ENCODE measurements around the gene SPRR5.

Gene SPRR5

GRCh38 chr1:152951711-152952110 lies 4.7 kb downstream of the SPRR5 start:
- no peak for DNase-seq

DNA sequence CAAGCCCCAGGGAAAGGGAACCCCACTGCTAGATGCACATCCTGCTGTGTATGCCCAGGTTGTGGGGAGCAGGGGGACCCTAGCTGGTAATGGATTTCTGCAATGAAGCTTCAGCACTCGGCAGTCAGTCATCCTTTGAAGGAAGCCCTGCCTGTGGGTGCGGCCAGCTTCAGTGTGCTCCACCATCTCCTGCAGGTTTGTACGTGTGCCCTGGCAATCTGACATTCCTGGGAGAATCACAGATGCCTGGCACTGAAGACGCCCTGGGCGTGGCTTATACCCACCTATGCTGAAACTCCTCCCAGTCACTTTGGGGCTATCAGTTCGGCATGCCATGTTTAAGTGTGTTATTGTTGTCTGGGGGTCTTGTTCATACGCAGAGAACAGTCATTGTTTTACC lies 6.8 kb downstream of the SPRR5 start:
- DNase-seq = no peak

- DNase-seq = no peak
Observed at GRCh38 chr1:152954436-152954835, 7.4 kb downstream of the SPRR5 start.

DNA sequence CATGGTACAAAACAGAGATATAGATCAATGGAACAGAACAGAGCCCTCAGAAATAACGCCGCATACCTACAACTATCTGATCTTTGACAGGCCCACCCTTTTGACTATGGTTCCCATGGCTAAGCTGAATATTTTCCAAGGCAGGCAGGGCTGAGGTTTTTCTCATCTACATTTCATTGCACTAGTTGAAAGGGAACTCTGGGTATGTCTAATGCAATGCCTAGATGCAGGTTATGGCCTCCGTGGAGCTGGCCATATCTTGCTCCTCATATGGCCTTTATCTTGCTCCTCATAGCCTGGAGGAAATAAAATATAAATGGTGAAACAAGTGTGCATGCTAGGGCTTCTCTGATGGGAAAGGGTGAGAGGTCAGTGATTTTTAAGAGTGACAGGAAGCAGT lies 10.6 kb downstream of the SPRR5 start:
- DNase-seq = no peak

DNA sequence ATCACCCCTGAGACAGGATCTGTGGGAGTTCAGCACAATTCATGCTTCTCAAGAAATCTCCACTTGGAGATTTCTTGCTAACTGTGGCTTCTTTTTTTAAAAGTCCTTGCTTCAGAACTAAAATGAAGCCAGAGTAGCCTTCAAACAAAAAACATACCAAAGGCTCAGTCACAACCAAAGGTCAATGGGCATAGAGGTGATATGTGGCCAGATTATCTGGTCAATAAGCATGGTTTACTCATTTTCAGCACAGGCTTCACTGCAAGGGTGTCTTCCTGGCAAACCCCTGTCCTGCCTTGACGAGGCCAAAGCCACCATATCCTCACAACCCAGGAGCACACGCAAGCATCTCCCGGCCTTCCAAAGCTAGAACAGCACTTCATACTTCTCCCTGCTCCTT lies 12.3 kb downstream of the SPRR5 start:
- DNase-seq = no peak

- no peak for DNase-seq
Observed at GRCh38 chr1:152959801-152960451, 12.9 kb downstream of the SPRR5 start.

- no peak for DNase-seq
Observed at GRCh38 chr1:152960452-152961044, 13.5 kb downstream of the SPRR5 start.

GRCh38 chr1:152961226-152961891 lies 14.4 kb downstream of the SPRR5 start:
- DNase-seq = no peak

GRCh38 chr1:152962876-152963415 lies 15.9 kb downstream of the SPRR5 start:
- no peak for DNase-seq

GRCh38 chr1:152964536-152964935 lies 17.5 kb downstream of the SPRR5 start:
- no peak for DNase-seq

DNA sequence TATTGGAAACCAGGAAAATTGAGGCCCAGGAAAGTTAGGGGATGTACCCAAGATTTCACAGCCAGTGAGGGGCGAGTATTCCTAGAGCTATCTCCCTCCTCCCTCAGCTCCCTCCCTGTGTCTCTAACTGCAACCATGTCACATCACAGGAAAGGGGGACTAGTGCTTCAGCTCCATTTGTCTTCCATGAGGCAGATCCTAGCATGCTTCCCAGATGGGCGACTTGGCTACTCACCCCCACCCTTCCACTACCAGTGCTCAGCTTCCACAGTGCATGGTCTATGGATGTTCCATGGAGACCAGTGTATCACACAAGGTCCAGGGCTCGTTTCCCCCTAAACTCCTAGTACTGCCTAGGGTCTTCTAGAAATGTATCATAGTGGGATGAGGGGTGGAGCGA lies 18.8 kb downstream of the SPRR5 start:
- no peak for DNase-seq

- no peak for DNase-seq
Observed at GRCh38 chr1:152967201-152967600, 20.2 kb downstream of the SPRR5 start.

DNA sequence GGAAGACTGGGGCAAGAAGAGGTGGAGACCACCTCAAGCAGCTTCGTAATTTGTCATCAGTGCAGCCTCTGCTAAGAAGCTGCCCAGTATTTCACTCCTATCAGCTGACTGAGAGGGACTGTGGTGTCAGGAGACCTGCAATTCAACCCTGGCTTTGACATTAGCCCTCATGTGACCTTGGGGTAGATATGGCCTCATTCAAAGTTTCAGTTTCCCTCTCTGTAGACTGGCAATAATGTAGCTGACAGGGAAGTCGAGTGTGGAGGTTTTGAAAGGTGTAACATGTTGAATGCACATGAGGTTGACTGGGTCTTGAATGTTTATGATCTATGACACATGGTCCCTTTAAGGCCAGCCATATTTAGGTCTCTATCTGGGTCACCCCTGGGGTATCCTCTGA lies 21.2 kb downstream of the SPRR5 start:
- no peak for DNase-seq

DNA sequence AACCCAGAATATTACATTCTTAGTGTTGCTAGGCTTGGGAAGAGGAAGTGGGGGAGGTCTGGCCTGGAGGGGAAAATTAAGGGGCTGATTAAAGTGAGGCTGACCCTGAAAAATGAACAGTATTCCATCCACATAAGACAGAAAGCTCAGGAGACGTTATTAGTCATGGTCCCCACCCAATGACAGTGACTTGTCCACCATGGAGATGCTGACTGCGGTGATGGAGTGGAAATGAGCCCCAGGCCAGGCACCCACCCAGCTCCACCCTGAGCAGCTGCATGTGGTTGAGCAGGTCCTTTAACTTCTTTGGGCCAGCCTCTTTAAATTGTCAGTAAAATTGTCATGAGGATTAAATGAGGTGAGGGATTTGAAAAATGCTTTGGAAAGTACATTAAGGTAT lies 22.0 kb downstream of the SPRR5 start:
- DNase-seq = no peak

DNA sequence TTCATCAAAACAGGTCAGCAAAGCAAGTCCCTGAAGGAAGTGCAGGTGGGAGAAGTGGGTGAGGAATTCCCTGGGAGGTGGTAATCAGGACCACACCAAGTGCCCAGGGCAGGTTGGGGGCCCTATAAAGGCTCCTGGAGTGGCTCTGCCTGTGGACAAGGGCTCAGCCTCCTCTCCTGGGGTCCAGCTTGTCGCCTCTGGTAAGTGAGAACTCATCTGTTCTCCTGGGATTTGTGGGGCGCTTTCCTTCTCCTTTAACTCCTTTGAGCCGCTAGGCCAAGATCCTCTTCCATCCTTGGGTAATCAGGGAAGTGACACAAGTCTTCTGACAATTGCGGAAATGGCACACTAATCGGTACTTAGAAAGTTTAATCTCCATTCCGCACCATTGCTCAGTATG lies 23.5 kb downstream of the SPRR5 start, which contains the start of gene SPRR4:
Gene SPRR4 (plus strand): TSS at position 154 of the 400 bp plus-strand sequence. CDS start 1,243 bp downstream, outside the sequence.
- no peak for DNase-seq

DNA sequence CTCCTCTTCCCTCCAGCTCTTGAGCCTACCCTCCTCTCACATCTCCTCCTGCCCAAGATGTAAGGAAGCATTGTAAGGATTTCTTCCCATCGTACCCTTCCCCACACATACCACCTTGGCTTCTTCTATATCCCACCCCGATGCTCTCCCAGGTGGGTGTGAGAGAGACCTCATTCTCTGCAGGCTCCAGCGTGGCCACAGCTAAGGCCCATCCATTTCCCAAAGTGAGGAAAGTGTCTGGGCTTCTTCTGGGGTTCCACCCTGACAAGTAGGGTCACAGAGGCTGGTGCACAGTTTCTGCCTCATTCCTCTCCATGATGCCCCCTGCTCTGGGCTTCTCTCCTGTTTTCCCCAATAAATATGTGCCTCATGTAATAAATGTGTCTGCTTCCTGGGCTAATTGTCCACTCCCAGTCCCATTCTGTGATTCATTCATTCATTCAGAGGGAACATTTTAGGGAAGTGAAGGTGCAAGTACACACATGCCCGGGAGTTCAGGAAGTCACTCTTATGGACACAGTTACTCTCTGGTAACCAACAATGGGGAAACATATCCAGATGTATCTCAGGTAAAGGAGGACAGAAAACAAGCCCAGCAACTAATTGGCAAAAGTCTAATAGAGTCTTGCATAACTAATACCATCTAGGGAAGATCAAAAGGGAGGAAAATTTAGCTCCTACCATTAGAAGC lies 25.3 kb downstream of the SPRR5 start:
- DNase-seq = no peak

DNA sequence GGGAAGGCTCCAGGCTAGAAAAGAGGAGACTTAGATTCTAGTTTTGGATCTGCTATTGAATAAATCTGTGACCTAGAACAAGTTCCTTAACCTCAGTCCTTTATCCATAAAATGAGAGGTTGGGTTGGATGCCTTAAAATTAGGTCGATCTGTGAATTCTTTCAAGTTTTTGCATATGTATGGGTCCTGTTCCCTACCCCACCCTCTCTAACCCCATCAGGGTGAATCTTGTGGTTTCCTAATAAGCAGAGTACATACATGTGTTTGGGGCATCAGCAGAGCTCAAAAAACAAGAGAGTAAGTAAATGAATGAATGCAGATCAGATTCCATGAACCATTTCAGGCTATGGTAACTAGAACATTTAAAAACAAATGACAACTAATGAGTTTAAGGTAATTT lies 29.7 kb downstream of the SPRR5 start:
- DNase-seq = no peak

DNA sequence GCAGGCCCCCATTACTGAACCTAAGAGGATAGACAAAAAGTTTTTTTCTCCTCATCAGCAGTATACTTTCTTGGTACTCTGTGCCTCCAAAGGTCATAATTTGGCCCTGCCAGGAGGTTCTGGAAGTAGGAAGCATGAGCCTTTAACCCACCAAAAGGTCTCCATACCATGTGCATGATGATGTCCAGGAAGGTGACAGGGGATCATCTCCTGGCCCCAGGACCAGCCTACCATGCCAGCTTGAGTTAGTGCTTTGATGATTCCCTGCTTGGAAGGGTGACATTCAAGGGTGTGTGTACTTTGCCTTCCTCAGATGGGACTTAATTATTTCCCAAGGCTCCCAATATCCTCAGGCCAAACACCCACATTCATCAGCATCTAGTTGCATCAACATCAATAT lies 30.6 kb downstream of the SPRR5 start:
- DNase-seq = no peak

DNA sequence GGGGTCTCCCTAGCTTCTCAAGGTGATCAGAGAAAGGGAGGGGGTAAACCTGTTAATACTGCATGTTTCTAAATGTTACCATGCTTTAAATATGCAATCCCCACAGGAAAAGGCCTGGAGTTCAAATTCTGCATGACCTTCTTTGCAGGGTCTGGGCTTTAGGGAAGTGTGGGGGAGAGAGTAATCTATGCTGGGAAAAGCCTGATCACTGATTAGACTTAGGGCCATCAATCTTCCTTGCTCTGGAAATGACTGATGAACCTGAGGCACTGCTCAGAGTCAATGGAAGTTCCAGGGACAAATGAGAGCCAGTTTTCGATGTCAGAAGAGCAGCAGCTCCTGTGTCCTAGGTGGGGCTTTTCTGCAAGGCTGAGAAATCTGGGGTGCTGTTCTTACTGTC lies 33.7 kb downstream of the SPRR5 start:
- no peak for DNase-seq

DNA sequence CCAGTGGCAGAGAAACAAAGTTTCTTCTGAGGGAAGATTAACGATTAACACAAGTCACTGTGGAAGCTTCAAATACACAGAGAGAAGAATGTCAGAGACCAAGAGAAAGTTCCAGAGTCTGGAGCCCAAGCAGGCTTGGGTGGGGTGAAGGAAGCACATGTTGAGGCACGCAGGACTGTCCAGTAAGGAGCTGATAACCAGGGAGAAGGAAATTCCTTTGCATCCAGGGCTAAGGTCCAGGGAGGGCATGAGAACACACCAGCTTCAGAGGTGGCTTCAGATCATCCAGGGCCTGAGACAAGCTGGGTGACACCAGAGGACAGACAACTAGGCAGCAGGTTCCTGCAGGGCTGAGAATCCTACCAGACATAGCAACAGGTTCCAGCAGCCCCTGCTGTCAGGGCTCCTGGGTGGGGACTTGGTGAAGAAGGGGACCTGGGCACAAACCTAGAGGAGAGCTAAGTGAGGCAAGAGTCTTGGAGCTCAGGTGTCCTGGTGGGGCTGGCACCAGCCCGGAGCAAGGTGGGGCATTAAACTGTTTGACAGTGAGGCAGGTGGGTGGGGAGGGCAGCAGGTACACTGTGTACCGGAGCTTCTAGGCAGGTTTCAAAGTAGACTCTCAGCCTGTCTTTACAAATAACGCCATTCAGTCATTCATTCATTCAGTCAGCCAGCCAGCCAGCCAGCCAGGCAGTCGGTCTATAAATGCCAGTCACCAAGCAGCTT lies 34.3 kb downstream of the SPRR5 start:
- DNase-seq = no peak

- no peak for DNase-seq
Observed at GRCh38 chr1:152982076-152982475, 35.1 kb downstream of the SPRR5 start.

DNA sequence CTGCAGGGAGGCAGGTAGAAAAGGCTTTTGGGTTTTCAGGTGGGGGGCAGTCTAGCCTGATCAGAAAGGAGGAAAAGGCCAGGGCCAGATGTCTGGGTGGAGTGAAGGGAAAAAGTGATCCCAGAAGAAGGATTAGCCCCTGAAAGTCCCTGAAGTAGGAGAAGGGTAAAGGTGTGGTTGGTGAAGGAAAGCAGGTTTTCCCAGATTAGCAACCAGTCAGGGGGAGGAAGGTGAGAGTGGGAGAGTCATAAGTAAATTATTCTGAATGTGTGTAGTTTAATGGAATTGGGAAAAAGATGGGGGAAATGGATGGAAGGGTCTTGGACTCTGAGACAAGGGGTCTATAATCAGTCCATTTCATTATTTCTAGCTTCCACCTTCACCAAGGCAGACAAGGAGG lies 36.2 kb downstream of the SPRR5 start:
- DNase-seq = no peak

DNA sequence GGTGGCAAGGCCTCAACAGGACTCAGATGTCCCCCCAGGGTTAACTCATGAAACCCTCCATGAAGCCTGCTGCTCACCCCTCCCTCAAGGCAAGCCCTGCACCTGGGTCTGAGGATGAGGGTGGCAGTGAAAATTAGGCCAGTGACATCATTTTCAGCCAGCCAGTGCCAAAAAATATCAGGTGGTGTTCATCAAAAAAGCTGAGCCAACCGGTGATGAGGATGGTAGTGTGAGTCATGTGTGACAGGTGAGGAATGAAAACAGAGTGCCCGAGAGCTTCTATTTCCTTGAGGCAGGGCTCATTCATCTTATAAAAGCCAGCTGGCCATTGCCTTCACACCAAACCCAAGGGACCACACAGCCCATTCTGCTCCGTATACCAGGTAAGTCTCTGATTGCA lies 36.7 kb downstream of the SPRR5 start, which contains the start of gene SPRR1A:
Gene SPRR1A (plus strand): TSS at position 339 of the 400 bp plus-strand sequence. CDS start 1,150 bp downstream, outside the sequence.
- DNase-seq = no peak
